ENCODE data around the gene GNB1. TPM values are rescaled to one million over a fixed set of nuclear protein-coding genes. Genes with fewer than 3 reads are reported as not detected.

The GNB1 gene
- 193 and 204 TPM in 2 replicates for total RNA-seq (2013; cell fraction: nucleolus; rRNA removed)
- total RNA-seq (2014; rRNA removed) = 64.8 and 68.2 TPM in 2 replicates
- 120 and 126 TPM in 2 replicates for total RNA-seq (2014; rRNA removed; fragmentation: Illumina TruSeq; extraction: Trizol)
- 324 and 335 TPM in 2 replicates for total RNA-seq (2021)
- 145 TPM for polyA plus RNA-seq (2011; ENCODE audit: low read depth)
- 223 and 374 TPM in 2 replicates for polyA plus RNA-seq (2011; rRNA removed)
- 336 and 348 TPM in 2 replicates for polyA plus RNA-seq (2011; cell fraction: cytosol; rRNA removed)
- polyA plus RNA-seq (2011; cell fraction: nucleus; rRNA removed) = 165 and 201 TPM in 2 replicates
- 179 and 196 TPM in 2 replicates for polyA plus RNA-seq (2012)
- polyA plus RNA-seq (2014; fragmentation: Illumina TruSeq; extraction: Trizol) = 203 and 392 TPM in 2 replicates
- 10 to 100 TPM; 41.0 to 53.7 TPM for polyA plus RNA-seq (2014; fragmentation: Nextera tagmentation; extraction: Ambion mirVana)
- polyA plus RNA-seq (2014; rRNA removed) = 199 and 201 TPM in 2 replicates
- 10 to 100 TPM; 23.0 to 49.1 TPM for polyA plus RNA-seq (2016; fragmentation: Nextera tagmentation; extraction: Ambion mirVana)
- 448 and 491 TPM in 2 replicates for polyA minus RNA-seq (2011; rRNA and poly(A)+ RNA removed)
- polyA minus RNA-seq (2011; cell fraction: cytosol; rRNA and poly(A)+ RNA removed) = 134 and 143 TPM in 2 replicates
- 45.1 and 81.2 TPM in 2 replicates for polyA minus RNA-seq (2011; cell fraction: nucleus; rRNA and poly(A)+ RNA removed)
- percentile 87 among the genes with signal in this experiment for Bru-seq, nascent RNA
- BruChase-seq, experiment 1, labeled RNA remaining after a 6-hour chase = percentile 95 among the genes with signal in this experiment
- BruChase-seq, experiment 2, labeled RNA remaining after a 2-hour chase = percentile 93 among the genes with signal in this experiment
- long read RNA-seq, experiment 1, transcript GNB1-201 (12 exons, 3,132 nt) = major isoform, 16 of 36 reads
- long read RNA-seq, experiment 1, partial matches to known transcripts = 8 of 36 reads
- long read RNA-seq, experiment 1, other reads (novel, unspliced or antisense) = 9 of 36 reads
- long read RNA-seq, experiment 2, transcript GNB1-201 (12 exons, 3,132 nt) = major isoform, 19 of 152 reads
- long read RNA-seq, experiment 2, partial matches to known transcripts = 74 of 152 reads
- long read RNA-seq, experiment 2, other reads (novel, unspliced or antisense) = 55 of 152 reads

DNA sequence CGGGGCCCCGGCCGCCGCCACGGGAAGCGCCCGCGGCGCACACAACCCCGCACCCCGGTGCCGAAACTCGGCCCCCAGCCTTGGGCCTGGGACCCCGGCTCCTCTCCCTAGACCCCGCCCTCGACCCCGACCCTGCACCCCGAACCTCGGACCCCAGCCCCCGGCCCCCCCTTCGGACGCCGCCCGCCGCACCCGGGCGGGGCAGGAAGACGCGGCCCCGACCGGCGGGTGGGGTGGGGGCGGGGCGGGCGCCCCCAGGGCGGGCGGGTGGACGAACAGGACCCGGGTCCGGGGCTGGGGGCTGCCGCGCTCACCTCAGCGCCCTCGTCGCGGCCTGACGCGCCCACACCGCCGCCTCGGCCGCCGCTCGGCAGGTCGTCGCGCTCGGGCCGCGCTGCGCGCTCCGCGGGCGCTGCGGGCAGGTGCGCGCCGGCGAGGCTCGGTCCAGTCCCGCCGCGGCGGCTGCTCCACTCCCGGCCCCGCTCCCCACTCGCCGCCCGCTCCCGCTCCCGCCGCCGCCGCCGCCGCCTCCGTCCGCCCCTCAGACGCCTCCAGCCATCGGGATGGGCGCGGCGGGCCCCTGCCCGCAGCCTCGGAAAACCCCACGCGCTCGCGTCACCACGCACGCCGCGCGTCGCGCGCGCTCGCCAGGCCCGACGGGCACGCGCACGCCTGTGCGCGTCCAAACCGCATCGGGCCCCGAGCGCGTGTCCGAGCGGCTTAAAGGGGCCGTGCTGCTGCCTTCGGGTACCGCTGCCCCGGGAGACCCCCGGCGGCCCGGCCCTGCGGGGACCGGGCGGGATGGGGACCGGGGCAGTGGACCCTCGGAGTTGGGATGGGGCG lies at the start of gene GNB1:
Gene GNB1, minus strand, starts transcription at position 582 of the 843 bp plus-strand sequence. CDS start 65,634 bp downstream, outside the sequence.
- ATAC-seq = peak; percentile 61
- RAD21 ChIA-PET (ENCODE audit: unreplicated experiment) = interaction anchor here (0.7 kb wide), 1 partner anchor 114 kb away, joined by 3 read pairs; no protein-coding TSS in a partner anchor
- peak within 1 kb of the TSS; percentile 66 for H2AFZ ChIP-seq (ENCODE audit: control insufficient read depth, low read depth, low read length)
- TF ChIP-seq STAT3 (IDR thresholded peaks at IDR 0.05; ENCODE audit: low read depth, low read length) = no peak
- TF ChIP-seq CBX5 (IDR thresholded peaks at IDR 0.05; ENCODE audit: low read depth) = no peak
- peak; percentile 91 for TF ChIP-seq BACH1 (IDR thresholded peaks at IDR 0.05; ENCODE audit: borderline replicate concordance)
- TF ChIP-seq NFIC (IDR thresholded peaks at IDR 0.05; ENCODE audit: low read depth, low read length) = no peak
- TF ChIP-seq, protein P1, sequence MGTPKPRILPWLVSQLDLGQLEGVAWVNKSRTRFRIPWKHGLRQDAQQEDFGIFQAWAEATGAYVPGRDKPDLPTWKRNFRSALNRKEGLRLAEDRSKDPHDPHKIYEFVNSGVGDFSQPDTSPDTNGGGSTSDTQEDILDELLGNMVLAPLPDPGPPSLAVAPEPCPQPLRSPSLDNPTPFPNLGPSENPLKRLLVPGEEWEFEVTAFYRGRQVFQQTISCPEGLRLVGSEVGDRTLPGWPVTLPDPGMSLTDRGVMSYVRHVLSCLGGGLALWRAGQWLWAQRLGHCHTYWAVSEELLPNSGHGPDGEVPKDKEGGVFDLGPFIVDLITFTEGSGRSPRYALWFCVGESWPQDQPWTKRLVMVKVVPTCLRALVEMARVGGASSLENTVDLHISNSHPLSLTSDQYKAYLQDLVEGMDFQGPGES (IDR thresholded peaks at IDR 0.05) = peak; percentile 37; the same call in 1 of the 2 replicates
- TF ChIP-seq, protein P2, sequence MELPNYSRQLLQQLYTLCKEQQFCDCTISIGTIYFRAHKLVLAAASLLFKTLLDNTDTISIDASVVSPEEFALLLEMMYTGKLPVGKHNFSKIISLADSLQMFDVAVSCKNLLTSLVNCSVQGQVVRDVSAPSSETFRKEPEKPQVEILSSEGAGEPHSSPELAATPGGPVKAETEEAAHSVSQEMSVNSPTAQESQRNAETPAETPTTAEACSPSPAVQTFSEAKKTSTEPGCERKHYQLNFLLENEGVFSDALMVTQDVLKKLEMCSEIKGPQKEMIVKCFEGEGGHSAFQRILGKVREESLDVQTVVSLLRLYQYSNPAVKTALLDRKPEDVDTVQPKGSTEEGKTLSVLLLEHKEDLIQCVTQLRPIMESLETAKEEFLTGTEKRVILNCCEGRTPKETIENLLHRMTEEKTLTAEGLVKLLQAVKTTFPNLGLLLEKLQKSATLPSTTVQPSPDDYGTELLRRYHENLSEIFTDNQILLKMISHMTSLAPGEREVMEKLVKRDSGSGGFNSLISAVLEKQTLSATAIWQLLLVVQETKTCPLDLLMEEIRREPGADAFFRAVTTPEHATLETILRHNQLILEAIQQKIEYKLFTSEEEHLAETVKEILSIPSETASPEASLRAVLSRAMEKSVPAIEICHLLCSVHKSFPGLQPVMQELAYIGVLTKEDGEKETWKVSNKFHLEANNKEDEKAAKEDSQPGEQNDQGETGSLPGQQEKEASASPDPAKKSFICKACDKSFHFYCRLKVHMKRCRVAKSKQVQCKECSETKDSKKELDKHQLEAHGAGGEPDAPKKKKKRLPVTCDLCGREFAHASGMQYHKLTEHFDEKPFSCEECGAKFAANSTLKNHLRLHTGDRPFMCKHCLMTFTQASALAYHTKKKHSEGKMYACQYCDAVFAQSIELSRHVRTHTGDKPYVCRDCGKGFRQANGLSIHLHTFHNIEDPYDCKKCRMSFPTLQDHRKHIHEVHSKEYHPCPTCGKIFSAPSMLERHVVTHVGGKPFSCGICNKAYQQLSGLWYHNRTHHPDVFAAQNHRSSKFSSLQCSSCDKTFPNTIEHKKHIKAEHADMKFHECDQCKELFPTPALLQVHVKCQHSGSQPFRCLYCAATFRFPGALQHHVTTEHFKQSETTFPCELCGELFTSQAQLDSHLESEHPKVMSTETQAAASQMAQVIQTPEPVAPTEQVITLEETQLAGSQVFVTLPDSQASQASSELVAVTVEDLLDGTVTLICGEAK (IDR thresholded peaks at IDR 0.05; ENCODE audit: borderline replicate concordance) = no peak
- TF ChIP-seq, protein P3, sequence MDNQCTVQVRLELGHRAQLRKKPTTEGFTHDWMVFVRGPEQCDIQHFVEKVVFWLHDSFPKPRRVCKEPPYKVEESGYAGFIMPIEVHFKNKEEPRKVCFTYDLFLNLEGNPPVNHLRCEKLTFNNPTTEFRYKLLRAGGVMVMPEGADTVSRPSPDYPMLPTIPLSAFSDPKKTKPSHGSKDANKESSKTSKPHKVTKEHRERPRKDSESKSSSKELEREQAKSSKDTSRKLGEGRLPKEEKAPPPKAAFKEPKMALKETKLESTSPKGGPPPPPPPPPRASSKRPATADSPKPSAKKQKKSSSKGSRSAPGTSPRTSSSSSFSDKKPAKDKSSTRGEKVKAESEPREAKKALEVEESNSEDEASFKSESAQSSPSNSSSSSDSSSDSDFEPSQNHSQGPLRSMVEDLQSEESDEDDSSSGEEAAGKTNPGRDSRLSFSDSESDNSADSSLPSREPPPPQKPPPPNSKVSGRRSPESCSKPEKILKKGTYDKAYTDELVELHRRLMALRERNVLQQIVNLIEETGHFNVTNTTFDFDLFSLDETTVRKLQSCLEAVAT (IDR thresholded peaks at IDR 0.05) = no peak
- TF ChIP-seq, protein P4, sequence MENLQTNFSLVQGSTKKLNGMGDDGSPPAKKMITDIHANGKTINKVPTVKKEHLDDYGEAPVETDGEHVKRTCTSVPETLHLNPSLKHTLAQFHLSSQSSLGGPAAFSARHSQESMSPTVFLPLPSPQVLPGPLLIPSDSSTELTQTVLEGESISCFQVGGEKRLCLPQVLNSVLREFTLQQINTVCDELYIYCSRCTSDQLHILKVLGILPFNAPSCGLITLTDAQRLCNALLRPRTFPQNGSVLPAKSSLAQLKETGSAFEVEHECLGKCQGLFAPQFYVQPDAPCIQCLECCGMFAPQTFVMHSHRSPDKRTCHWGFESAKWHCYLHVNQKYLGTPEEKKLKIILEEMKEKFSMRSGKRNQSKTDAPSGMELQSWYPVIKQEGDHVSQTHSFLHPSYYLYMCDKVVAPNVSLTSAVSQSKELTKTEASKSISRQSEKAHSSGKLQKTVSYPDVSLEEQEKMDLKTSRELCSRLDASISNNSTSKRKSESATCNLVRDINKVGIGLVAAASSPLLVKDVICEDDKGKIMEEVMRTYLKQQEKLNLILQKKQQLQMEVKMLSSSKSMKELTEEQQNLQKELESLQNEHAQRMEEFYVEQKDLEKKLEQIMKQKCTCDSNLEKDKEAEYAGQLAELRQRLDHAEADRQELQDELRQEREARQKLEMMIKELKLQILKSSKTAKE (IDR thresholded peaks at IDR 0.05; ENCODE audit: low read depth, poor library complexity, severe bottlenecking) = no peak

More for the DNA sequence above, at the start of gene GNB1:
- Histone ChIP-seq H3K4me3 (peak within 1 kb of the TSS; percentile 97), H3K9me3 (replicated peaks; ENCODE audit: control insufficient read depth, insufficient read depth, low read length) (no peaks in the 10 kb centered on the region), H3K36me3 (ENCODE audit: control insufficient read depth in 2 of 2, insufficient read depth in 2 of 2, low read length in 1 of 2) (no peaks in the 10 kb centered on the region), H3K27ac (ENCODE audit: control insufficient read depth, insufficient read depth) (peak within 1 kb of the TSS; percentile 84), H3K27me3 (replicated peaks in 1 of 2; ENCODE audit: control insufficient read depth in 2 of 2, insufficient read depth in 2 of 2, low read length in 1 of 2) (no peaks in the 10 kb centered on the region), H3K79me2 (ENCODE audit: control insufficient read depth, insufficient read depth, low read length) (peaks cover 52% of the 10 kb centered on the region), H3K4me2 (ENCODE audit: control insufficient read depth, insufficient read depth) (peak within 1 kb of the TSS; percentile 98), H3K4me1 (ENCODE audit: control insufficient read depth, insufficient read depth, low read length) (peaks cover 21% of the 10 kb centered on the region), H4K20me1 (ENCODE audit: control insufficient read depth, insufficient read depth) (no peaks in the 10 kb centered on the region), H3K9ac (ENCODE audit: control insufficient read depth, insufficient read depth, low read length) (peak within 1 kb of the TSS; percentile 92)
- no TSS peak for BruUV-seq (replicated peaks)
- FAIRE-seq = peak; percentile 27
- ChIA-PET CTCF (no interaction called here), POLR2A (no interaction called here), SMC1A (ENCODE audit: uncharacterized antibody, unreplicated experiment) (interaction anchor here (1.0 kb wide), 1 partner anchor 15 kb away, joined by 3 read pairs; no protein-coding TSS in a partner anchor)
- in situ Hi-C loops (cut with MboI) (no loop called here), intact Hi-C loops (cut with micrococcal nuclease; ENCODE audit: unreplicated experiment) (loop anchor here (5.0 kb wide), 1 partner anchor 113 kb away; the partner anchor contains the start of gene NADK)
- 3% methylated on average over 11 of the region's 137 CpGs for WGBS (ENCODE audit: insufficient coverage, insufficient replicate concordance, low lambda C conversion rate, missing lambda C conversion rate)
- peak; percentile 48 for DNase-seq (ENCODE audit: low read depth, low spot score)

All from GM12878 (cell line).